Measurements from ENCODE around the gene SRD5A1.
A peak's percentile ranks its signal among the peaks of the same experiment; 100 is the strongest.

The SRD5A1 gene

DNA sequence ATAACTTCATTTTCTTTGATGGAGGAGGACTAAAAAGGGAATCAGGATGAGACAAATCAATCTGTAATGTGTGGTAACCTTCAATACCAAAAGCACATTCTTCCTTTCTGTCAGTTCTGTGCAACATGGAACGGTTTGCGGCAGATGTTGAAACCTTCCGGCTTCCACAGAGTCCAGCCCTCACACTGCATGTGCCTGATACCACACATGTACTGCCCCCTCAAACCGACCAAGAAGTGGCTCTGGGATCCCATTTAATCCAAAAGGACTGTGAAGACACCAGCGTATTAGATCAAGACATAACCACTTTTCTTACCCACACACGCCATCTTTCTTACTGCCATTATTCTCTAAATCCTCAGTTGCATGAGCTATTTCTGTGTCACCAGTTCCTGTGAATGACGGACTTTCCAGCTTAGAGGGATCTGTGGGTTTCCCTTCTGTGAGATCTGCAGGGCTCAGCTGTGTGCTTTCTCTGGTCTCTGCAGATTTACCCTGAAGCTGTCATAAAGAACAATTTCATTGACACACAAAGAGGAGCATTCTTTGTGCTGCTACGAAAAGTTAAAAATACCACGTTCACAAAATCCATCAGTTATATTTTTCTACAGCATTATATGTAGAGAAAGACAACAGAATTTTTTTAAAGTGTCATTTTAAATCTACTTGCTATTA is 26.2 kb upstream of the SRD5A1 start:
- peak; percentile 19 to 31 for DNase-seq

DNA sequence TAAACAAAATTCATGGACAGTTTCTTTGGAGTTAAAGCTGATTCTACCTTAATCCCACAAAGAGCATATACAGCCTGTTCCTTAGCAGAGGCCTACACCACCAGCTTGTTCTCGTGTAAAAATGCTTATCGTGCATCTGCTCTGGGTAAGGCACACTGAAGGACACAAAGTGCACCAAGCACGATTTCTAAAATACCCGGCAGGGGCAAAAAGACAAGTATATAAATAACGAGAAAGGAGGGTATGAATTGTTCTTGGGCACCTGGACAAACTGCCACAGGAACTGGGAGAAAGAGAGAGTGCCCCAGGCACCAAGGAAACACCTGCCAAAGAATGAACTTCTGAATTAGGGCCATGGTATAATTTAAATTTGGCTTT is 25.7 kb upstream of the SRD5A1 start:
- DNase-seq = no peak

DNA sequence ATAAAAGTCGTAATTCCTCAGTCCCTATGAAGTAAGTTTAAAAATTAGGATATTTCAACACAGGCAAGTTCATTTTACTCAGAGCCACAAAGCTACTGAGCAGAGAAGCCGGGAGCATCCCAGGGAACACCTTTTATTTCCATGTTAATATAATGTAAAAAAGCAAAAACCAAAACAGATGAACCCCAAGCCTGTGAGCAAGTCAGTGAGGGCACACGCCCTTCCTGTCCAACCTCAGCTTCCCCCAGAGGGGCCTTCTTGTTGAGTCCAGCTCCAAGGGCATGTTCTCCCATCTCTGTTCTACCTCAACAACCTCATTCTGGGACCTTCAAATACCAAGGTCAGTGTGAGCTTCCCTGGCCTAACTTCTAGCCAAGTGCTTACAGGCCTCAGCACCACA is 25.2 kb upstream of the SRD5A1 start:
- no peak for DNase-seq

DNA sequence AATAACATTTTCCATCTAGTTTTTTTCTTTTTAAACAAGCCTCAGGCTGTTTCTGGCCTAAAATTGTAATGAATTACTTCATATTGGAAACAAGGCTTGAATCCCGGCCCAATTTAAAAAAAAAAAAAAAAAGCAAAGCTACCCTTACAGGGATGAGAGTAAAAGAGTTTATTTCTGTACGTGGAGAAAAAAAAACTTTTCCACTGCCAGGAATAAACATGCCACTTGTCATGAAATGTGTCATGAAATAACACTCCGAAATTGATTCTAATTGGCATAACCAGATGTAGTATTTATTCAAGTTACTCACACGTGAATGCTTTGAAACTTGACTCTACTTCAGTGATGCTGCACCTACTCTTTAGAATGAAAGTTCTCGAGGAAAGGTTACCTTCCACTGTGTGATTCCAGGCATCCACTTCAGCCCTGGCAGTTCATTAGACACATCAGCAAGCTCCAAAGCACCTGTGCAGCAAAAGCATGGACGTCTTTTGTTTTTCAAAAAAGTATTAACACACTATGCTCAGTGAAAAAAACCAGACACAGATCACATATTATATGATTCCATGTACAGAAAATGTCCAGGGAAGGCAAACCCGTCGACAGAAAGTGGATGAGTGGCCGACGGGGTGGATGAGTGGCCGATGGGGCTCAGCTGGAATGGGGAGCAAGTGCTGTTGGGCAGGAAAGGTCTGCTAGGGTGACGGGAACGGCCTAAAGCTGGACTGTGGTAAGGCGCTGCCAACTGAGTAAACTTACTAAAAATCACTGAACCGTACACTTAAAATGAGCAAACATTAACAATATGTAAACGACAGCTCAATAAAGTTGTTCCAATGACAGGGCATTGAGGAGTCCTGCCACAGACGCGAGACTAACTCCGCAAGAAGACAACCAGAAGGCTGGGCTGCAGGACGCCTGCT is 21.6 kb upstream of the SRD5A1 start:
- DNase-seq = no peak

DNA sequence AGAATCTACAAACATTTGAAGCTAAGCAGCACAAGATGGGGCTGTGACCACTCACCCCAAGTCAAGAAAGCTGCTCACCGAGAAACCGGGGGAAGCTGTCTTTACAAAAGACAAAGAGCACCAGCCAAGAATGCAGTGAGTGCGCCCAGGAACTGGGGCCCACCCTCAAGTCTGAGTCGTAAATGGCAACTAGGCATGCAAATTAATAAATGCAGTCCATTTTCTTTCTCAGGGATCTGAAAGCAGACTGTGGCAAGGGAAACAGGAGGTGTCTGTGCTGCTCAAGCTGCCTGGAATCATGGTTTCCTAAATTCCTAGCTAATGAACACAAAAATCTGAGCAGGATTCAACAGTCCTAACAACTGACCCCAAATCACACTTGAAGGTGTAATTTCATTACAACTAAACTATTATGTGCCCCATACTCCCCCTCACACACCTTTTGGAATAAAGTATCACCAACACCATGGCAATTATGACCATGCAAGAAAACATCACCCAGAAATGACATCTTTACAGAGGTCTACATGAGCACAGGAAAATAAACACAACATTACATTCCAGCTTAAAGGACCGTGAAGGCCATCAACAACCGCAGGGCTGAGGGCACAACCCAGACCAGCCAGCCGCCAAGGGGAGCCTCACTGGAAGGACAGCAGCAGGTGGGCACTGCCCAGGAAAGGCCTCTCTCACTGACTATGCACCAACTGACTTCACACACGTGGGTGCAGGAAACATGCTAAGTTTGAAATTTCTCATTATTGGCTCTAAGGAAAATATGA is 18.0 kb upstream of the SRD5A1 start:
- DNase-seq = no peak

DNA sequence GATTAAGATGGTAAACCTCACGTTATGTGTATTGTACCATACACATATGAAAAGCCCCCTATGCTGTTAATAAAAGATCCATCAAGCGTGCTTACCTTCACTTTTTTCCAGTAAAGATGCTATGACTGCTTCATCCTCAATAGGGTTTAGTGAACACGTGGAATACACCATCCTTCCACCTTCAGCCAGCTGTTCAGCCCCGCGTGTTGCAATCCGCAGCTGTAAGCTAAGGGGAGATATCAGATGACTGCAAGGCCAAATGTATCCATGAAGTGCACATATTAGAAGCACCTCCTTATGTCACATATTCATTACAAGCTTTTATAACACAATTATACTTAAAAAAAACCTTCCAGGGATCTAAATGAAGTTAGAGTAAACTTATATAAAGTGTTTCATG is 16.6 kb upstream of the SRD5A1 start:
- DNase-seq = no peak

DNA sequence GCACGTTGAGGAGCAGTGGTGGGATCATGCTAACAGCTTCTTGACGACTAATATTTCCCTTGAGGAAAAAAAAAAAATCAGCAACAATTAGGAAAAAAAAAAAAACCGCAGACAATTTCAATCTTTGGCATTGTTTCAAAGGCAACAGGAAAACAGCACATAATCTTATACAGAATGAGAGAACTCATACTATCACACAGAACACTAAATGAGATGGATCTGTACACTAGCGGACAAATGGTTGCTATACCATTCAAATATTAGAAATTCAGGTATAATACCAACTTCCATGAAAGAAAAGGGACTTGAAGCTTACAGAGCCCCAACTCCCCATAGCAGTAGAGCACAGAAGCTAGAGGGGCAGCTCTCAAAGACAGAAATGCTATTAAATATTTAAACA is 10.0 kb upstream of the SRD5A1 start:
- no peak for DNase-seq

DNA sequence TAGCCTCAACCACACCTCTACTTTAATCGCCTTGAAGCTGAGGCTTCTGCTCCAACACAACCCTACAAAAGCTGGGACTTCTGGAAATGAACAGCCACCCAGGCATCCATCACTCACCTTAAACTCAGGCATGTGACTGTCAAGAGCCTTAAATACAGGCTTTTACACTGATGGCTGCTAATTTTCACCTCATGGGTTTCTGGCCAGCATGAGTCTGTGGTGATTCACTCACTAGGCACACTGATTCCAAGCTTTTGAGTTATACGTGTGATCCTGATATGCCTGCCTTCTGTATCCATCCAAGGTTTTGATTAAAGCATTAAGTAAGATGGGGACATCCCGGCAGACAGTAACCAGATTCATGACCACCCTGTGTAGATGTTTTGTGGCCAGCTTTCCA is 9.3 kb upstream of the SRD5A1 start:
- DNase-seq = no peak

DNA sequence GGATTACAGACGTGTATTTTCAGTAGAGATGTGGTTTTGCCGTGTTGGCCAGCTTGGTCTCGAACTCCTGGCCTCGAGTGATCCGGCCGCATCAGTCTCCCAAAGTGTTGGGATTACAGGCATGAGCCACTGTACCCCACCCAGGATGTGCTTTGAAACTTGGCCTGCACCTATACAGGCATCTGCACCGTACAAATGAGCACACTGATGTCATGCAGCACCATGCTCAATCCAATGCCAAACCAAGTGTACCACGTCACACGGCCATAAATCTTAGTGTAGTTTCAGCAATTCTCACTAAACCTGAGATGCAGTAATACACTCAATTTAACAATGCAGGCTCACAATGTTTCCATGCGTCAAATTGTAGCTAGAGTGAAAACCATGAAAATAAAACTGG is 6.7 kb upstream of the SRD5A1 start:
- DNase-seq = no peak

DNA sequence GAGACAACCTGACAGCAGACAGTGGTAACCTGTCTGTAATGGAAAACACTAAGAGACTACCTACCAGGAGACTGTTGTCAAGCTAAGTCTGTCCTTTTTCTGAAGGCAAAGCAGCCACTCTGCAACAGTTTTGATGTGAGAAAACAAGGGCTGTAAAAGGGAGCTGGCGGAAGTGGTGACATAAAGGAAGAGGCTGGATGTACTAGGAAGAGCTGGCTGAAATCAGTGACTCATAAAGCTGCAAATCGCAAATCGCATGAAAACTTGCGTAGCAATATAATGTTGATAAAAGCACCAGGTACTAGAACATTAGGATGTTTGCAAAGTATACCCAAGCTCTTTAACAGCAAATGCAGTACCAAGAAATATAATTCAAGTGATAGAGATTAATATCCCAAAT is 1.8 kb upstream of the SRD5A1 start:
- no peak for DNase-seq

DNA sequence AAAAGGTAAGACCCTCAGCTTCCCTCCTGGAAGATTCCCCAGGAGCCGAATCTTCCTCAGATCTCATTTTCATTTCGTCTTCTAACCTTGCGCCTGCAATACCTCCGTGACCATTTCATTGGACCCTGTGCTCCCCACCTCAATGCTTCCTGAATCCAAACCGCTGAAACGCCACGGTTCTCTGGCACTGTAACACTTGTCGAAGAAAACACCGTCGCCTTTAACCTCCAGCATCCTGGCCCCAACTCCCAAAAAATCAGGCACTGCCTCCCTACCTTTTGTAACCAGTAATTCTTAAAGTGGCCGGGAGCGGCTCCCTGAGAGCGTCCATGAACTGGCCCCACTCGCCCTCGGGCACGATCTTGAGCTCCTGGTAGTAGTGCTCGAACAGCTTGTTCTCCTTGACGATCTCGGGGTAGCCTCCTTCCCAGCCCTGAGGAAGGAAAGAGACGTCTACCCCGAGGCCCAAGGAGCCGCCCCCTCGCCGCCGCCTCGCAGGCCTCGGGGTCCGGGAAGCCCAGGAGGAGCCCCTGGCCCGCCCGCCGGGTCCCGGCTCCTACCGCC is 834 bp upstream of the SRD5A1 start:
- DNase-seq = peak in 1 of 2 donors; percentile 36

DNA sequence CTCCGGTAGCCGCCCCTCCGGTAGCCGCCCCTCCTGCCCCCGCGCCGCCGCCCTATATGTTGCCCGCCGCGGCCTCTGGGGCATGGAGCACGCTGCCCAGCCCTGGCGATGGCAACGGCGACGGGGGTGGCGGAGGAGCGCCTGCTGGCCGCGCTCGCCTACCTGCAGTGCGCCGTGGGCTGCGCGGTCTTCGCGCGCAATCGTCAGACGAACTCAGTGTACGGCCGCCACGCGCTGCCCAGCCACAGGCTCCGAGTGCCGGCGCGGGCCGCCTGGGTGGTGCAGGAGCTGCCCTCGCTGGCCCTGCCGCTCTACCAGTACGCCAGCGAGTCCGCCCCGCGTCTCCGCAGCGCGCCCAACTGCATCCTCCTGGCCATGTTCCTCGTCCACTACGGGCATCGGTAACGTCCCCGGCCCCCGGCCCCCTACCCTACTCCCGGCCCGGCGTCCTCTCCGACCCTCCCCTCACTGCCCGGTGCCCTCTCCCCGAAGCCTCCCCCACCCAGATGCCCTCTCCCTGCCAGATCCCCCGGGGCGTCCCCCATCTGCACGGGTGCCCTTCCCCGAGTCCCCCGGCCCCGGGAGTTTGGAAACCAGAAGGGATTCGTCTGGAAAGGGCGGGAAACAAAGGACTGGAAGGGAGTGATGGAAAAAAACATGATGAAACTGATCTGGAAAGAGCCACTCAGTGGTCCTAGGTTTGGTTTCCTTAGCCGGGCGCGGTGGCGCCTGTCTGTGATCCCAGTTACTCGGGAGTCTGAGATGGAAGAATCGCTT is 417 bp downstream of the SRD5A1 start:
- DNase-seq = peak in 1 of 2 donors; percentile 32

DNA sequence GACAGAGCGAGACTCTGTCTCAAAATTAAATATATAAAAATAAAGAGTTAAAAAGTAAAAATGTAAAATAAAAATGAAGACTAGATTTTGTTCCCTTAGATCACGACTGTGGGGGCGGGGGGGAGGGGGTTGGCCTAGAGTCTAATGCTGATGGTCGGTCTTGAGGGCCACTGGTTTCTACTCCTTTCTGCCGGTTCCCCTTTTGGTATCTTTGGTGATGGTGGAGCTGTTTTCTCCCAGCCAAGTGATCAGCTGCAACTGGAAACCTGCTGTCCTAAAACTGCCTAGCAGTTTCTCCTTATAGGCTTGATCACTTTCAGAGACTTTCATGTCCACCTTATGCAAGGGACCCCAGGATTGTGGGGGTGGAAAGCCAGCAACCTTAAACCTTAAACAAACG is 1.1 kb downstream of the SRD5A1 start:
- DNase-seq = peak; percentile 46 to 51

DNA sequence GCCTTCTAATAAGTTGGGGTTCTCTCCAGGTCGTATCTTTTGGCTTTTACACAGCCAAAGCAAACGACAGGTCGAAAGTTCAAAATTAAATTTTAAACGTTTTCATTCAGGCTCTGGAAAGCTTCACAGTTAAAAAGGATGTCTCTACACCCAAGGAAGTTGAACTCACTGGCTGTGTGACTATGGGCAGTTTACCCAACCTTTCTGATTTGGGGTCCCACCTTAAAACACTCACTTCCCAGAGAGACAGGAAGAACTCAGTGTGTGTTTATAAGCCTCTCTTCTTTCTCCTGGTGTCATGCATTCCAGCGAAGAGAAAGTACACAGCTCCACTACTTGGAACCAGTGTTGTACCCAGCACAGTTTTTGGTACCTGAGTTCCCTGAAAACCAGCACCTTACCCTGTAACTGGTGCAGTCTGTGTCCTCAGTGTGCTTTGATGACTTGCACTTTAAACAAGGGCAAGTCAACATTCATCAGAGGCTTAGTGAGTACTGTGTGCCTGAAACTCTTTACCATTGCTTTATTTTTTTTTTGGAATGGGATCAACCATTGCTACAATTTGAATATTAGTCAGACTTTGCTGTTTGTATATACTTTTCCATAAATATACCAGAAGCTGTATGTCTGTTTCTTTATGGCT is 1.7 kb downstream of the SRD5A1 start:
- no peak for DNase-seq

DNA sequence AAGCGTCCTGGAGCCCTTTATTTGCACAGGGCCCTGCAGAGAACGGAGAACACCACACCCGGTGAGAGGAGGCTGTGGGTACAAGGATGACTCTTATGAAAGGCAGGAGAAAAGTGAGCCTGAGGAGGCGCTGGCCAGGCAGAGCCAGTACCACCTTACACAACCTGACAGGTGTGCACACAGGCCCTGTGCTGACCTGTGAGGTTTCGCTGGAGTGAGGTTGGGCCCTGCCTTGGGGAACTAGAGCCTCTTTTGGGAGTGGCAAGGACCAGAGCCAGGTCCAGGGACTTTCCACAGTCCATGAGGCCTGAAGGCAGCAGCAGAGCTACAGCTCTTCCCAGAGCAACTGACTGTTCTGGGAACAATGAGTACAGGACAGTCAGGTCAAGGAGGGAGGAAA is 3.1 kb downstream of the SRD5A1 start:
- no peak for DNase-seq

DNA sequence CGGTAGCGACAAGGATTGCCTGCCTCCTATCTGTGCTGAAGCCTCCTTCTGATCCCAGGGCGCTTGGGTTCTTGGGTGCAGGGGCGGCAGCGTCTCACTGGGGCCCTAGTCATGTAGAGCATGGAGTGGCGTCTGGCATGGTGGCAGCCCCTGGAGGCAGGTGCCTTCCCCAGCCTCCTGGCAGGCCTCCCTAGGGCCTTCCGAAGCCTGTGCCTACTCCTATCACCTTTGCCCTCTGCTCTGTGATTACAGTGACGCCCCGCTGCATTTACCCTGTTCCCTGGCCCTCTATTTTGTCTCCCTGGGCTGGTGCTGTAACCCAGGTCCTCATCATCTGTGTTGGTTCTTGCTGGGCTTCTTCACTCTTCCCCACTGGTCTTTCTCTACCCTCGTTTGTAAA is 3.8 kb downstream of the SRD5A1 start:
- DNase-seq = no peak

DNA sequence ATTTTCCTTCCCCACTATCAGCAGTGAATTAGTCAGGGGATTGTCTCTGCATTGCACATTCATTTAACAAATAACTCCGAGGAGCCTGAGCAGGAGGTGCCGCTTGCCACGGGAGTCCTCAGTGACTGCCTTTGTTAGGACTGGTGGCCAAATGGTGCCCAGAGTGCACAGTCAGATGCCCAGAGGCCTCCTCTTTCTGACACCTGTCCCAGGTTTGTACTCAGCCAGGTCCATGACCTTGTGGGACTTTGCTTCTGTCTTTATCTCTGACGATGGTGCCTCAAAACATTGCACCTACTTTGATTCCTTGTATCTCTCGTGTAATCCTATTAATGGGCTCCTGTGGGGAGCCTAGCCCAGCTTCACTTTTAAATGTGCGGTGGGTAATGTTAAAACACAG is 4.3 kb downstream of the SRD5A1 start:
- DNase-seq = no peak

DNA sequence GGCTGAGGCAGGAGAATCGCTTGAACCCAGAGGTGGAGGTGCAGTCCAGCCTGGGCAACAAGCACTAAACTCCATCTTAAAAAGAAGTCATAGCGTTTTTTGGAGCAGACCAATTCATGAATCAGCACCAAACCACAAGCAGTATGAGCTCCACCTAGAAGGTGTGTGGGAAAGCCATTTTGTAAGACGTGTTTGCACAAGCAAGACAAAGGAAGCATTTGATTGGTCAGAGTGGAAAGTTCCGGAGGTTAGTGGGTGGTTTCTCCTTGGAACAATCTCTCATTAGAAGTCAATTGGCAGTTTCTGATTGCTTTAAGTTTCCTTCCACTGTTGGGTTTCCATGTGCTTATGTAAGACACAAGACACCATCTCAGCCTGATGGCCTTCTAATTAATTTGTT is 5.0 kb downstream of the SRD5A1 start:
- DNase-seq = peak; percentile 40 to 42

DNA sequence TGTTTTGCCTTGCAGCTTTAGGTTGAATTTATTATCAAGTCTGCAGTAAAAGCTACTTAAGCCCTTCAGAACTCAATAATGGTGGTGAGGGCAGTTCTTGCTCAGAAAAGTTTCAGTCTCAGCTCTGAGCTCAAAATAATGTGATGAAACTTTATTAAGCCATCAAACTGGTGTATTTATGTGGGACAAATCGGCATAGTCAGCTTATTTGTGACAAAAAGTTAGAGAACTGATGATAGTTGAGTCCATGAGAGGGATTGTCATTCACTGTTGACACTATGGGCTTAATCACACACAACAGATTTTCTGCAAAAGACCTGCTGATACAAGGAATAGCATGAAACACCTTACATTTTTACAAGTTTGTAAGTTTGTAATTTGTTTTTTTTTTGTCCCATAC is 9.4 kb downstream of the SRD5A1 start:
- DNase-seq = no peak

DNA sequence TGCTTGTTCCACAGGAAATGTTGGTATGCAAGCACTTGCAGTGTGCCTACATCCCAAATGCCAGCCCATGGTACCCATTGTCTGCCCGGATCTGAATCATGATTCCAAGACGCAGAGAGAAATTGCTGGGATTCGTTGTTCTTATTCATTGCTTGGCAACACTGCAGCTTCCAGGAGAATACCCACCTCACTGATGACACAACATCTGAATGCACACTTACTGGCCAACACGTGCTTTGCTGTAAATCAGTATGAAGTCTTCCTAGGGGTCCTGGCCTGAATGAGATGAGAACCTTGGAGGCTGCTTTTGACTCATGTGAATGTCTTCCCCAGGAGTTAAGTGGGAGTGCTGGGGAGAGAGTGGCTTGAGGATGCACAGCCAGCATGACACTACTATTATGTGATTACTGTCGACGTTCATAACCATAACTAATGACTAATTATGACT is 11.6 kb downstream of the SRD5A1 start:
- DNase-seq = no peak

DNA sequence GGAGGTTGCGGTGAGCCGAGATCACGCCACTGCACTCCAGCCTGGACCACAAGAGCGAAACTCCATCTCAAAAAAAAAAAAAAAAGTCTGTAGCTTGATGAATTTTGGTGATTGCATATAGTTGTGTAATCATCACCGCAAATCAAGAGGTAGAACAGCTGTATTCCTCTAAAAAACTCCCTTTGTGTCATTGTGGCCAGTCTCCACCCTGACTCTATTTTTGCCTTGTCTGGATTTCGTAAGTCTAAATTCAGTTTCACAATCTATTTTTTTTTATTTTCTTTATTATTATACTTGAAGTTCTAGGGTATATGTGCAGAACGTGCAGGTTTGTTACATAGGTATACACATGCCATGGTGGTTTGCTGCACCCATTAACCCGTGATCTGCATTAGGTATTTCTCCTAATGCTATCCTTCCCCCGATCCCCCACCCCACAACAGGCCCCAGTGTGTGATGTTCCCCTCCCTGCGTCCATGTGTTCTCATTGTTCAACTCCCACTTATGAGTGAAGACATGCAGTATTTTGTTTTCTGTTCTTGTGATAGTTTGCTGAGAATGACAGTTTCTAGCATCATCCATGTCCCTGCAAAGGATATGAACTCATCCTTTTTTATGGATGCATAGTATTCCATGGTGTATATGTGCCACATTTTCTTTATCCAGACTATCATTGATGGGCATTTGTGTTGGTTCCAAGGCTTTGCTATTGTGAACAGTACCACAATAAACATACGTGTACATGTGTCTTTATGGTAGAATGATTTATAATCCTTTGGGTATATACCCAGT is 12.5 kb downstream of the SRD5A1 start:
- peak; percentile 85 to 93 for DNase-seq
